T-helper 22 cell (primary cell): ENCODE measurements around the gene GINS3.

ENCODE experiments used
- DNase-seq: peaks from one replicate; pipeline ENCODE4 v3.0.0-alpha.2; 2020; ENCODE audit warnings: low read depth

Gene GINS3

GRCh38 chr16:58392215-58393137 is at the start of gene GINS3:
Gene GINS3 (plus strand): TSS chr16:58392471. CDS start chr16:58392602, 131 bp downstream.
- DNase-seq = peak; percentile 70

DNA sequence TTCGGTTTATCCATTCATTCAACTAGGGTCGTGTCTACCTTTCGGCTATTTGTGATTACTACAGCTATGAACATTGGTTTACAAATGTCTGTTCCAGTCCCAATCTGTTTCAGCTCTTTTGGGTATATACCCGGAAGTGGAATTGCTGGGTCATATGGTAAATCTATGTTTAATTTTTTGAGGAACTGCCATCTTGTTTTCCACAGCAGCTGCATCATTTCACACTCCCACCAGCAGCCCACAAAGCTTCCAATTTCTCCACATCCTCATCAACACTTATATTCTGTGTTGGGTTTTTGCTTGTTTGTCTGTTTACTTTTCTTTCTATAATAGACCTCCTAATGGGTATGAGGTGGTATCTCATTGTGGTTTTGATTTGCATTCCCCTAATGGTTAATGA is 48.7 kb upstream of the GINS3 start:
- no peak for DNase-seq

DNA sequence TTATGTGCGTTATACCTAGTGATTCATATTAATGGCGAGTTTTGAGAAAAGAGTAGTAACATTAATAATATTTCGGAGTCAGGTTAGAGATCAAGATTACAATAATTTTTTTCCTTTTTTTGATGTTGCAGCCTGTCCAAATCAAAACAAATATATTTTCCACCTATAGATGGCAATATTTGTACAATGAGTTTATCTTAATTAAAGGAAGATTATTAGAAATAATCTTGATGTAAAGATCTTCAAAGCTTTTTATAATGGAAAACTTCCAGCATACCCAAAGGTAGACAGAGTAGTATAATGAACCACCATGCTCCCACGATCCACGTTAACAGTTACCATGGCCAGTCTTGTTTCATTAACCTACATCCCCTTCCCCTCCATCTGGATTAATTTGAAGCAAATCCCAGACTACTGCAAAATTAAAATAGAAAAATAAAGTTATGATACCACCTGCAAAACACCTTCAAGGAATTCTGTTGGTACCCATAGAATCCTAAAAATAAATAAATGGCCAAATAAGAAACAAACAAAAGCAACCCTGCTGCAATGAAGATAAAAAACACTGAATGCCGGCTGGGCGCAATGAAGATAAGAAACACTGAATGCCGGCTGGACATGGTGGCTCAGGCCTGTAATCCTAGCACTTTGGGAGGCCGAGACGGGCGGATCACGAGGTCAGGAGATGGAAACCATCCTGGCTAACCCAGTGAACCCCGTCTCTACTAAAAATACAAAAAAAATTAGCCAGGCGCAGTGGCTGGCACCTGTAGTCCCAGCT is 46.5 kb upstream of the GINS3 start:
- no peak for DNase-seq

- DNase-seq = no peak
These were observed 45.4 kb upstream of the GINS3 start for GRCh38 chr16:58346831-58347371.

- no peak for DNase-seq
These were observed 43.3 kb upstream of the GINS3 start for GRCh38 chr16:58348986-58349385.

DNA sequence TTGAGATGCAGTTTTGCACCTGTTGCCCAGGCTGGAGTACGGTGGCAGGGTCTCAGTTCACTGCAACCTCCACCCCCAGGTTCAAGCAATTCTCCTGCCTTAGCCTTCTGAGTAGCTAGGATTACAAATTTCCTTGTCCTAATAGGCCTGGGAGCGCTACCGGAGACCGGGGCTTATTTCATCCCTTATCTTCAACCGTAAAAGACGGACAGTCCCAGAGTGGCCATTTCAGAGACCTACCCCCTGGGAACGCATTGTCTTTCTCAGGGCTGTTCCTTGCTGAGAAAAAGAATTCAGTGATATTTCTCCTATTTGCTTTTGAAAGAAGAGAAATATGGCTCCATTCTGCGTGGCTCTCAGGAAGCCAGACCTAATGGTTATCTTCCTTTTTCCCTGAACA is 39.6 kb upstream of the GINS3 start:
- DNase-seq = no peak

DNA sequence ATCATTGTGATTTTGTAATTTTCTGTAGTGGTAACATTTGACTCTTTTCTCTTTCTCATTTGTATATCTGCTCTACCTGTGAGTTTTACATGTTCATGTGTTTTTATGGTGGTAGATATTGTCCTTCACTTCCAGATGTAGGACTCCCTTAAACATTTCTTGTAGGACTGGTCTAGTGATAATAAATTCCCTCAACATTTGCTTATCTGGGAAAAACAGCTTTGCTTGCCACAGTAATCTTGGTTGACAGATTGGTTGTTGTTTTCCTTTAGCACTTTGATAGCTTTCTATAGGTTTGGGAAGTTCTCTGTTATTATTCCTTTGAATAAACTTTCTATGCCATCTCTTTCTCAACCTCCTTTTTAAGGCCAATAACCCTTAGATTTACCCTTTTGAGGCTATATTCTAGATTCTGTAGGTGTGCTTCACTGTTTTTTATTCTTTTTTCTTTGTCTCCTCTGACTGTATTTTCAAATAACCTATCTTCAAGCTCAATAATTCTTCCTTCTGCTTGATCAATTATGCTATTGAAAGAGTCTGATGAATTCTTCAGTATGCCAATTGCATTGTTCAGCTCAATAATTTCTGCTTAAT is 32.1 kb upstream of the GINS3 start:
- DNase-seq = no peak

- no peak for DNase-seq
These were observed 30.5 kb upstream of the GINS3 start for GRCh38 chr16:58361726-58362125.

GRCh38 chr16:58363746-58364393 is 28.4 kb upstream of the GINS3 start:
- no peak for DNase-seq

- no peak for DNase-seq
These were observed 26.6 kb upstream of the GINS3 start for GRCh38 chr16:58365623-58366022.

DNA sequence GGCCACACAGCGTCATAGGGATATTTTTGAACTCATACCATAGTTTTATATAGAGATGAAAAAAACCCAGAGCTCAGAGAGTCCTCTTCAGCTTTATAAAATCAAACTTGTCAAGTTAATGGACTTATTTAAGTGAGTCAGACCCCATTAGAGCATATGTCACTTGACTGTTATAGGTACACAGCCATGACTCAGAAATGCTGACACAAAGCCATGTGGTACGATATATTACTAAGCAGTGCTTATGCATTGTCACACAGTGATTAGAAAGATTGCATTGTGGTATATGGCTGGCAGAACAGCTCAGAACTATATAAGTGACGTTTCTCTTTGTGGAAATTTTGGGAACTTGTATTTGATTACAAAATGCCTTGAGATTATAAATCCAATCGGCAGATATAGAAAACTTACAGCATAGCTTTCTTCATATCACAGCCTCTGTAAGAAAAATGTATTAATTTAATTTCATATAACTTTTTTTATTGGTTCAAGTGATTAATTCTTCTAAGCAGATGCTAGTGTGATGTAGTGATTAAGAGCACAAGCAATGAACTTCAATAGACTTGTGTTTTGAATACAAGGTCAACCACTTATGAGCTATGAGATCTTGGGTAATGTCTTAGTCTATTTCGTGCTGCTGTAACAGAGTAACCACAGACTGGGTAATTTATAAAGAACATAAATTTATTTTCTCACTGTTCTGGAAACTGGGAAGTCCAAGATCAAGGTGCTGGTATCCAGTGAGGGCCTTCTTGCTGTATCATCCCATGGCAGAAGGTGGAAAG is 25.8 kb upstream of the GINS3 start:
- DNase-seq = no peak

DNA sequence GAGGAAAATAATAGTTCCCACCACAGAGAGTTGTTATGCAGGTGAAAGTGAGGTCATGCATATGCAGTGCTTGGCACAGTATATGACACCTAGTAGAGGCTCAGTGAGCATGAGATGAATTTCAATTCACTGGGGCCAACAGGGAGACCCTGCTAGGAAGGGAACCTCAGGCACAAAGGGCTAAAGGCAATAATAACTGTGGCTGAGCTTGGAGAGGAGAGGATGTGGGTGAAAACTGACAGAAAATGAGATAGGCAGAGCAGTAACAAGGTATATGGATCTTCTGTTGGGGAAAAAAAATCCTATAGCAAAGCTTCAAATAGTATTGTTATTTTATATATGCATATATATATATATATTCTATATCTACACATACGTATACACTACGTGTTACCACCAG is 25.0 kb upstream of the GINS3 start:
- DNase-seq = no peak

DNA sequence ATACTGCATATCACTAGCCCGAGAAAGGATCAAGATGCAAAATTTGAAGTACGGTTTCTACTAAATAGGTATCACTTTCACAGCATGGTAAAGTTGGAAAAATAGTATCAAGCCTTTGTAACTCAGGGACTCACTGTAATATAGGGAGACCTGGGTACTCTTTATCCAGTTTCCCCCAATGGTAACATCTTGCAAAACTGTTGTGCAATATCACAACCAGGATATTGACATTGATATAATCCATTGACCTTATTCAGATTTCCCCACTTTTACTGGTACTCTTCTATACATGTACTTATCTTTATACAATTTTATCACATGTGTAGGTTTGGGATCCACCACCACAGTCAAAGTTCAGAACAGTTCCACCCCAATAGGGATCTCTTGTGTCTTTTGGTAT is 20.4 kb upstream of the GINS3 start:
- no peak for DNase-seq

DNA sequence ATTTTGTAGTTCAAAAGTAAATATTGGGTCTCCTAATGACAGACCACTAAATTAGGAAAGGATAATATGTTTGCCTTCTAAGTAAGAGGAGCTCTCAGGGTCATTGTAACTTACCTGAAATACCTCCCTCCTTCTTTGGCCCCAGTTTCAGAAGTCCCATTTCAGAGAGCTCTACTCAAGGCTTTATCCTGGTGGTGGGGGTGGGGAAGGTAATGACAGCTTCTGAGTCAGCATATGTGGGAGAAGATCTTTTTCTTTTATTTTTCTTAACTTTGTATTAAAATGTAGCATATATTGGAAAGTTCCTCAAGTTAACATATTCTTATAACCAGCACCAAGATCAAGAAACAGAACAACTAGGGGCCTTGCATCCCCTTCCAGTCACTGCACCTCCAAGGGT is 16.9 kb upstream of the GINS3 start:
- DNase-seq = no peak

DNA sequence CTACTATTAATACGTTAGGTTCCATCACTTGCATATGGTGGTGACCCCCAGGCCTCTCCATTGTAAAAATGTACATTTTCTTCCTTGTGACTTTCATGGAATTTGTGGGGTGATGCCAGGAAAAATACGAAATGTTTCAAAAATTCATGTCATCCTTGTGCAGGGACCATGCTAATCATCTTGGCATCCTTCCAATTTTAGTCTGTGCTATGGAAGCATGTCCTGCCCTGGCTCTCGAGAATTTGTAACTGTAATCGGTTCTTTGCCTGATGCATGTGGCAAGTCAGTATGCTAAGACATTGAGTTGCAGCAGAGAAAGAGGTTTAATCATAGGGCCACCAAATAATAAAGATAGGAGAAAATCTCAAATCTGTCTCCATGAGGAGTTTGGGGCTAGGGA is 14.3 kb upstream of the GINS3 start:
- no peak for DNase-seq

DNA sequence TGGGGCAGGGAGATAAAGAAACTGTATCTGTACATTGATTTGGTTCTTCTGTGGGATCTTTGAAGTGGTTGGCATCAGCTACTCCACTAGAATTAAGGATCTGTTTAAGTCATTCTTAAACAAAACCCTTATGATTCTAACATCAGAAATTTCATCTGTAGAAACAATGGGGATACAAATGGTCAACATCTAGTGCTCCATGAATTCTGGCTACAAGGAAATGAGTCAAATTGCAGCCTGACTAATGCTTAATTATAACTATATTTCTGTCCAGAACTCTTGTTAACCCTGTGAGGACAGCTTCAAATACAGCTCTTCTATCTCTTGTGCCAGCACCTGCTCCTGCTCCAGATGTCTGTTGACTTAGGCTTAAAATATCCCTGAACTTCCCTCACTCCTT is 13.9 kb upstream of the GINS3 start:
- no peak for DNase-seq

DNA sequence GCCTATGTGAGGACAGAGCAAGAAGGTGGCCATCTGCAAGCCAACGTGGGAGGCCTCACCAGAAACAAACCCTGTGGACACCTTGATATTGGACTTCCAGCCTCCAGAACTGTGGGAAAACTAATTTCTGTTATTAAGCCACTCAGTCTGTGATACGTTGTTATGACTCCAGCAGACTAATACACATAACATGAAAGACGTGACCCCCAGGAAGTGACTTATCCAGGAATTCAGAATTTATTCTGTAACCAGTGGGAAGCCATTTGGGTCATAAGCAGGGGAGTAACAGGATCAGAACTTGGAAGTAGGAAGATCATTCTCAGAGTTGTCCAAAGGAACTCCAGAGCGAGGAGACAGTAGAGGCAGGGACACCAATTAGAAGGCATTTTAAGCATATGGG is 12.5 kb upstream of the GINS3 start:
- DNase-seq = no peak

DNA sequence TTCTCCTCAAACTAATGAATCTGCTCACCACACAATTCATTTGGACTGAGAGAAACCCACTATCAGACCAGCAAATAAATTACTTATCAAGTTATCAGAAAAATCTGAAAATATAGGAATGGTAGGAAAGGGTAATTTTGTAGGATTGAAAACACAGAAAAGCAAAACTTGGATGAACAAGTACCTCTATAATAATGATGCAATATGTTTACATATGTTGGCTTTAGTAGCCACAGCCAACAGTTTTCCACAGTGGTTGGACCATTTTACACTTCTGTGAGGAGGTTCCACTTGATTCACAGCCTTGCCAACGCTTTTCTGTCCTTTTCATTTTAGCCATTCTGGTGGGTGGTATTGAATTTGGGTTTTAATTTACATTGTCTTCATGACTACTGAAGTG is 10.6 kb upstream of the GINS3 start:
- no peak for DNase-seq

DNA sequence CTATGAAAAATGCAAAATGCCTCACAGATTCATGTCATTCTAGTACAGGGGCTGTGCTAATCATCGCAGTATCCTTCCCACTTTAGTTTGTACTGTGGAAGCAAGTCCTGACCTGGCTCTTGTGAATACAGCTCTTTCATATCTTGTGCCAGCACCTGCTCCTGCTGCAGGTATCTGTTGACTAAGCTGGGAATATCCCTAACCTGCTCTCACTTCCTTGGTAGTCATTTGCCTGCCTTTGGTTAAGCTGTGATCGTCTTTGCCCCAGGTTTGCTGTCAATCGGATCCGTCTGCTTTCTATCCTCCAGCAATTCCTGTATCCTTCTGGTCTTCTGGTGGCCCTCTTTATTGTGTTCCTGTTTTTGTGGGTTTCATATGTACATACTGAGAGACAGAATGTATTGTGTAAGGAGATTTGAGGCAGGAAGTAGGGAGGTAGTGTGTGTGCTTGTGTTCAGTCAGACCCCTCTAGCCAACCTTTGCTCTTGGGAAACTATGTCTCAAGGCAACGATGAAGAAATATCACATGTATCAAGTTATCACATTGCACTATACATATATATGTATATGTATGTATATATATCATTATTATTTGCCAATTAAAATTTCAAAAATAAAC is 7.7 kb upstream of the GINS3 start:
- DNase-seq = no peak

DNA sequence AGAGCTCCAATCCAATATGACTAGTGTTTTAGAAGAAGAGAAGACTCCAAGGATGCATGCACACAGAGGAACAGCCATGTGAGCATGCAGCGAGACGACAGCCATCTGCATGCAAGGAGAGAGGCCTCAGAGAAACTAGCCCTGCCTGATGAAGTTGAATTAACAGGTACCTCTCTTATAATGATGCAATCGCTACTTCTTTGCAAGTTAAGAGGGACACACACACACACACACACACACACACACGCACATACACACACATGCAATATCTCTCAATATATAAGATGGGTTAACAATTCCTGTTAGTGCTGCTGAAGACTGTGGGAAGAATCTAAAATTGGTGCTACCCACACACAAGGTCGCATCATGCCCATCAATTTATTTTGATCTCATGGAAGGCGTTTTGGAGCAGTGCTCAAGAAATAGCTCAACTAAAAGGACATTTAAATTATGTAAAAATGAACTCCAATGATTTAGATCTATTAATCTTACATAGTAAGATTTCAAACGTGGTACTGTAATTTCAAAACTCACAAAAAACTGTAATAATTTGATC is 7.0 kb upstream of the GINS3 start:
- DNase-seq = no peak

- no peak for DNase-seq
These were observed 2.5 kb upstream of the GINS3 start for GRCh38 chr16:58389724-58390123.
